NCI-H2081 treated with DMSO at 0.1 percent for 48 hours (cell line): ENCODE results near the gene SELENOK.
A peak's percentile ranks its signal among the peaks of the same experiment; 100 is the strongest.
"Not testable (repeated sequence)": the region's sequence is repeated elsewhere in the genome, so short reads cannot be mapped to it uniquely, and the experiment has no call there.

ENCODE experiments used
- DNase-seq: peaks from one replicate; lab custom pipeline; 2025; lab: John Stamatoyannopoulos, UW

Gene SELENOK

GRCh38 chr3:53891497-53892285, at the start of gene SELENOK:
TSS of gene SELENOK (minus strand) at chr3:53891859.
- peak; percentile 94 for DNase-seq

GRCh38 chr3:53941184-53941583, 49.5 kb upstream of the SELENOK start:
- no peak for DNase-seq

GRCh38 chr3:53940623-53941022, 49.0 kb upstream of the SELENOK start:
- no peak for DNase-seq

GRCh38 chr3:53939813-53940212, 48.2 kb upstream of the SELENOK start:
- DNase-seq: no peak

GRCh38 chr3:53939086-53939582, 47.5 kb upstream of the SELENOK start:
- DNase-seq: no peak

GRCh38 chr3:53938645-53939044, 47.0 kb upstream of the SELENOK start:
- no peak for DNase-seq

GRCh38 chr3:53936347-53936746, 44.7 kb upstream of the SELENOK start:
- DNase-seq: no peak

GRCh38 chr3:53935283-53935901, 43.7 kb upstream of the SELENOK start:
- no peak for DNase-seq

GRCh38 chr3:53927208-53927872, 35.7 kb upstream of the SELENOK start:
- DNase-seq: not testable (repeated sequence)

GRCh38 chr3:53921296-53921695, 29.6 kb upstream of the SELENOK start:
- no peak for DNase-seq

- DNase-seq: no peak
Observed at GRCh38 chr3:53919741-53920140, 28.1 kb upstream of the SELENOK start.

GRCh38 chr3:53913401-53913800, 21.7 kb upstream of the SELENOK start:
- no peak for DNase-seq

- no peak for DNase-seq
Observed at GRCh38 chr3:53902711-53903110, 11.1 kb upstream of the SELENOK start.

GRCh38 chr3:53902067-53902466, 10.4 kb upstream of the SELENOK start:
- DNase-seq: no peak

- DNase-seq: no peak
Observed at GRCh38 chr3:53900666-53901331, 9.1 kb upstream of the SELENOK start.

GRCh38 chr3:53899750-53900149, 8.1 kb upstream of the SELENOK start:
- DNase-seq: no peak

GRCh38 chr3:53892286-53892637, 603 bp upstream of the SELENOK start:
- DNase-seq: no peak

GRCh38 chr3:53890726-53891475, 758 bp downstream of the SELENOK start:
- DNase-seq: no peak

GRCh38 chr3:53888232-53888631, 3.4 kb downstream of the SELENOK start:
- DNase-seq: no peak

- DNase-seq: no peak
Observed at GRCh38 chr3:53887446-53887845, 4.2 kb downstream of the SELENOK start.

GRCh38 chr3:53885239-53885638, 6.4 kb downstream of the SELENOK start:
- no peak for DNase-seq

- no peak for DNase-seq
Observed at GRCh38 chr3:53884623-53885022, 7.0 kb downstream of the SELENOK start.
